ENCODE data around the gene C2orf81.
A peak's percentile ranks its signal among the peaks of the same experiment; 100 is the strongest.
"Not testable (repeated sequence)": the region's sequence is repeated elsewhere in the genome, so short reads cannot be mapped to it uniquely, and the experiment has no call there.

The C2orf81 gene

GRCh38 chr2:74448771-74449170 is 27.4 kb upstream of the C2orf81 start:
- H3K4me3 ChIP-seq (ENCODE audit: low read depth, low read length), result no peak overlapping the region
- H3K4me2 ChIP-seq (ENCODE audit: low read length), result no peak overlapping the region
- H3K27me3 ChIP-seq (ENCODE audit: control insufficient read depth, insufficient read depth, low read length), result no peaks in the 10 kb centered on the region
- H3K27ac ChIP-seq, result no peak overlapping the region
- peaks cover 9% of the 10 kb centered on the region for H3K4me1 ChIP-seq
- no peak for TF ChIP-seq CTCF (IDR thresholded peaks at IDR 0.05)
- H3K79me2 ChIP-seq, result no peaks in the 10 kb centered on the region
- H2AFZ ChIP-seq, result no peak overlapping the region
- H3K9ac ChIP-seq, result no peak overlapping the region
- H3K9me3 ChIP-seq (ENCODE audit: control insufficient read depth, low read length), result no peaks in the 10 kb centered on the region
- H3K36me3 ChIP-seq (ENCODE audit: control insufficient read depth, insufficient read depth, low read length), result no peaks in the 10 kb centered on the region

- Histone ChIP-seq H3K27me3 (ENCODE audit: control insufficient read depth, insufficient read depth, low read length) (no peaks in the 10 kb centered on the region), H3K4me1 (peaks cover 9% of the 10 kb centered on the region), H3K79me2 (no peaks in the 10 kb centered on the region), H3K4me2 (ENCODE audit: low read length) (no peak overlapping the region), H2AFZ (no peak overlapping the region), H3K9ac (no peak overlapping the region), H3K27ac (no peak overlapping the region), H3K4me3 (ENCODE audit: low read depth, low read length) (no peak overlapping the region), H3K9me3 (ENCODE audit: control insufficient read depth, low read length) (no peaks in the 10 kb centered on the region), H3K36me3 (ENCODE audit: control insufficient read depth, insufficient read depth, low read length) (no peaks in the 10 kb centered on the region)
- TF ChIP-seq CTCF (IDR thresholded peaks at IDR 0.05), result no peak
Observed at GRCh38 chr2:74447230-74447999, 26.0 kb upstream of the C2orf81 start.

GRCh38 chr2:74444498-74445318 is 23.3 kb upstream of the C2orf81 start:
- no peaks in the 10 kb centered on the region for H3K79me2 ChIP-seq
- no peak overlapping the region for H3K27ac ChIP-seq
- TF ChIP-seq CTCF (IDR thresholded peaks at IDR 0.05), result no peak
- H3K4me3 ChIP-seq (ENCODE audit: low read depth, low read length), result no peak overlapping the region
- no peaks in the 10 kb centered on the region for H3K9me3 ChIP-seq (ENCODE audit: control insufficient read depth, low read length)
- H3K36me3 ChIP-seq (ENCODE audit: control insufficient read depth, insufficient read depth, low read length), result no peaks in the 10 kb centered on the region
- H3K4me1 ChIP-seq, result peaks cover under 1% of the 10 kb centered on the region
- H3K9ac ChIP-seq, result no peak overlapping the region
- H3K27me3 ChIP-seq (ENCODE audit: control insufficient read depth, insufficient read depth, low read length), result no peaks in the 10 kb centered on the region
- H3K4me2 ChIP-seq (ENCODE audit: low read length), result no peak overlapping the region
- peak overlapping the region; percentile 29 for H2AFZ ChIP-seq

- not testable (repeated sequence) for H3K9ac ChIP-seq; H3K9me3 ChIP-seq (ENCODE audit: control insufficient read depth, low read length); H3K36me3 ChIP-seq (ENCODE audit: control insufficient read depth, insufficient read depth, low read length); H3K4me1 ChIP-seq; H3K27me3 ChIP-seq (ENCODE audit: control insufficient read depth, insufficient read depth, low read length)
- Histone ChIP-seq H3K79me2 (peaks cover 10% of the 10 kb centered on the region), H3K4me2 (ENCODE audit: low read length) (peak overlapping the region; percentile 95), H3K4me3 (ENCODE audit: low read depth, low read length) (peak overlapping the region; percentile 87), H3K27ac (peak overlapping the region; percentile 88), H2AFZ (peak overlapping the region; percentile 99)
Observed at GRCh38 chr2:74442483-74443297, 21.3 kb upstream of the C2orf81 start.

Data from parathyroid adenoma (tissue), 2 donors.